GM12875 (cell line): Measurements from ENCODE around the gene DOCK4.

ENCODE experiments used
- H3K4me3 ChIP-seq: one replicate; pipeline ENCODE4 v1.5.1; 2011; ENCODE audit warnings: low read depth, low read length, control low read depth
- CTCF ChIP-seq: IDR thresholded peaks from 2 replicates; pipeline ENCODE4 v1.5.1; 2011; ENCODE audit warnings: low read depth, mild to moderate bottlenecking, control low read depth, inconsistent platforms, low read length, moderate library complexity, borderline replicate concordance; ENCODE audit not compliant: insufficient read depth

DOCK4 gene

GRCh38 chr7:112060625-112061024 lies 145.6 kb downstream of the DOCK4 start:
- no peak overlapping the region for H3K4me3 ChIP-seq
- TF ChIP-seq CTCF, result no peak

- no peak for TF ChIP-seq CTCF
These were observed 146.5 kb downstream of the DOCK4 start for GRCh38 chr7:112059675-112060074.

GRCh38 chr7:112058686-112059085 lies 147.5 kb downstream of the DOCK4 start:
- no peak for TF ChIP-seq CTCF
- H3K4me3 ChIP-seq, result no peak overlapping the region

More at GRCh38 chr7:112059675-112060074, 146.5 kb downstream of the DOCK4 start:
- H3K4me3 ChIP-seq, result no peak overlapping the region

GRCh38 chr7:112056409-112056808 lies 149.8 kb downstream of the DOCK4 start:
- TF ChIP-seq CTCF, result no peak
- no peak overlapping the region for H3K4me3 ChIP-seq

- no peak for TF ChIP-seq CTCF
- H3K4me3 ChIP-seq, result no peak overlapping the region
These were observed 152.5 kb downstream of the DOCK4 start for GRCh38 chr7:112053737-112054069.

GRCh38 chr7:112052993-112053736 lies 153.0 kb downstream of the DOCK4 start:
- no peak for TF ChIP-seq CTCF
- H3K4me3 ChIP-seq, result no peak overlapping the region

GRCh38 chr7:112052498-112052897 lies 153.7 kb downstream of the DOCK4 start:
- TF ChIP-seq CTCF, result no peak
- H3K4me3 ChIP-seq, result no peak overlapping the region
